Smooth muscle cell (in vitro differentiated cells): ENCODE measurements around the gene MOK. TPM values are rescaled to one million over a fixed set of nuclear protein-coding genes. Genes with fewer than 3 reads are reported as not detected.

Source experiments
- DNase-seq: peaks from one replicate; lab custom pipeline; 2025; ENCODE audit not compliant: unreplicated experiment; lab: John Stamatoyannopoulos, UW
- H2AFZ ChIP-seq: fragments of 200-600 bp; sonication (generic); 2 replicates; pipeline ENCODE4 v1.6.0; 2016; ENCODE audit warnings: antibody characterized with exemption, low read depth, mild to moderate bottlenecking
- H3F3A ChIP-seq: fragments of 200-600 bp; sonication (generic); 2 replicates; pipeline ENCODE4 v1.6.0; 2017; ENCODE audit warnings: antibody characterized with exemption, low read depth
- H3K27ac ChIP-seq: fragments of 200-600 bp; sonication (generic); 2 replicates; pipeline ENCODE4 v1.5.1; 2016; ENCODE audit warnings: low read depth, mild to moderate bottlenecking
- H3K27me3 ChIP-seq: fragments of 200-600 bp; sonication (generic); 2 replicates; pipeline ENCODE4 v1.6.1; 2016; ENCODE audit warnings: low read depth, mild to moderate bottlenecking
- H3K36me3 ChIP-seq: fragments of 200-600 bp; sonication (generic); 2 replicates; pipeline ENCODE4 v1.5.1; 2016; ENCODE audit warnings: low read depth
- H3K4me1 ChIP-seq: fragments of 200-600 bp; sonication (generic); 2 replicates; pipeline ENCODE4 v1.5.1; 2016; ENCODE audit warnings: low read depth
- H3K4me2 ChIP-seq: fragments of 200-600 bp; sonication (generic); 2 replicates; pipeline ENCODE4 v1.6.0; 2016; ENCODE audit warnings: mild to moderate bottlenecking
- H3K4me3 ChIP-seq: fragments of 200-600 bp; sonication (generic); 2 replicates; pipeline ENCODE4 v1.5.1; 2016; ENCODE audit warnings: mild to moderate bottlenecking
- H3K79me2 ChIP-seq: fragments of 200-600 bp; sonication (generic); 2 replicates; pipeline ENCODE4 v1.6.0; 2016; ENCODE audit warnings: low read depth, mild to moderate bottlenecking
- H3K9ac ChIP-seq: fragments of 200-600 bp; sonication (generic); 2 replicates; pipeline ENCODE4 v1.6.0; 2016; ENCODE audit warnings: low read depth
- H3K9me3 ChIP-seq: fragments of 200-600 bp; sonication (generic); replicated peaks from 2 replicates; pipeline ENCODE4 v1.5.1; 2016; ENCODE audit warnings: low read depth
- H4K20me1 ChIP-seq: fragments of 200-600 bp; sonication (generic); 2 replicates; pipeline ENCODE4 v1.6.0; 2016; ENCODE audit warnings: low read depth
- CTCF ChIP-seq: fragments of 200-600 bp; sonication (generic); IDR thresholded peaks from 2 replicates; pipeline ENCODE4 v1.5.1; 2017; ENCODE audit warnings: borderline replicate concordance, mild to moderate bottlenecking, antibody characterized with exemption; ENCODE audit not compliant: insufficient read depth, poor library complexity, severe bottlenecking
- WGBS: methylation state at CpG from one replicate; pipeline ENCODE4 v1.1.7; 2016; ENCODE audit warnings: low lambda C conversion rate; 5-methylcytosine and 5-hydroxymethylcytosine counted together
- polyA plus RNA-seq: library from polyadenylated mRNA; unstranded; fragments of >200 nt; fragmentation: Nextera tagmentation; extraction: Ambion mirVana; gene quantifications from 2 replicates; pipeline ENCODE4 v1.2.1, GENCODE V29; 2016
- total RNA-seq: library from RNA; depleted of rRNA; stranded (reverse); fragments of >200 nt; gene quantifications from 2 replicates; pipeline ENCODE4 v1.2.3, GENCODE V29; 2014

Gene MOK
- total and polyA plus RNA-seq, 2 experiments from 2014 or later: 4.7 to 6.4 TPM

GRCh38 chr14:102215071-102215470 lies 89.9 kb downstream of the MOK start:
- peaks cover 94% of the 10 kb centered on the region for H4K20me1 ChIP-seq
- no peaks in the 10 kb centered on the region for H3K79me2 ChIP-seq
- no peaks in the 10 kb centered on the region for H3K36me3 ChIP-seq
- no peaks in the 10 kb centered on the region for H3K27me3 ChIP-seq
- H3K27ac ChIP-seq: no peak overlapping the region
- no peaks in the 10 kb centered on the region for H3K4me1 ChIP-seq
- no peak overlapping the region for H2AFZ ChIP-seq
- DNase-seq: no peak
- no peak for TF ChIP-seq CTCF
- H3F3A ChIP-seq: no peaks in the 10 kb centered on the region
- H3K4me2 ChIP-seq: no peak overlapping the region
- H3K9ac ChIP-seq: no peak overlapping the region
- 76% methylated on average over 12 of the region's 12 CpGs for WGBS
- H3K9me3 ChIP-seq: no peaks in the 10 kb centered on the region
- H3K4me3 ChIP-seq: no peak overlapping the region

- Histone ChIP-seq H3K36me3 (no peaks in the 10 kb centered on the region), H3K27ac (no peak overlapping the region), H3K4me3 (no peak overlapping the region), H3K9me3 (no peaks in the 10 kb centered on the region), H4K20me1 (peaks cover 94% of the 10 kb centered on the region), H3K4me2 (no peak overlapping the region), H3K9ac (no peak overlapping the region), H3K79me2 (no peaks in the 10 kb centered on the region), H3F3A (no peaks in the 10 kb centered on the region), H2AFZ (no peak overlapping the region), H3K4me1 (no peaks in the 10 kb centered on the region), H3K27me3 (no peaks in the 10 kb centered on the region)
- DNase-seq: no peak
- 96% methylated on average over 25 of the region's 25 CpGs for WGBS
- TF ChIP-seq CTCF: no peak
These were observed 90.8 kb downstream of the MOK start for GRCh38 chr14:102213984-102214658.

- H4K20me1 ChIP-seq: peaks cover 92% of the 10 kb centered on the region
- H3K36me3 ChIP-seq: no peaks in the 10 kb centered on the region
- no peaks in the 10 kb centered on the region for H3K27me3 ChIP-seq
- H3K9me3 ChIP-seq: no peaks in the 10 kb centered on the region
- no peak overlapping the region for H2AFZ ChIP-seq
- H3F3A ChIP-seq: no peaks in the 10 kb centered on the region
- H3K4me2 ChIP-seq: no peak overlapping the region
- WGBS: 94% methylated on average over 10 of the region's 10 CpGs
- no peak overlapping the region for H3K27ac ChIP-seq
- no peak for TF ChIP-seq CTCF
- no peak for DNase-seq
- H3K4me1 ChIP-seq: no peaks in the 10 kb centered on the region
- H3K79me2 ChIP-seq: no peaks in the 10 kb centered on the region
- H3K9ac ChIP-seq: no peak overlapping the region
- H3K4me3 ChIP-seq: no peak overlapping the region
These were observed 91.5 kb downstream of the MOK start for GRCh38 chr14:102213470-102213869.

GRCh38 chr14:102212845-102213244 lies 92.1 kb downstream of the MOK start:
- WGBS: 96% methylated on average over 10 of the region's 10 CpGs
- H3K9me3 ChIP-seq: no peaks in the 10 kb centered on the region
- no peak for DNase-seq
- no peaks in the 10 kb centered on the region for H3K4me1 ChIP-seq
- H3K27ac ChIP-seq: no peak overlapping the region
- no peaks in the 10 kb centered on the region for H3F3A ChIP-seq
- no peak for TF ChIP-seq CTCF
- no peak overlapping the region for H3K9ac ChIP-seq
- H3K4me2 ChIP-seq: no peak overlapping the region
- no peaks in the 10 kb centered on the region for H3K36me3 ChIP-seq
- peaks cover 92% of the 10 kb centered on the region for H4K20me1 ChIP-seq
- no peak overlapping the region for H2AFZ ChIP-seq
- no peaks in the 10 kb centered on the region for H3K27me3 ChIP-seq
- no peaks in the 10 kb centered on the region for H3K79me2 ChIP-seq
- no peak overlapping the region for H3K4me3 ChIP-seq
